Vagina (tissue), 2 donors: ENCODE results near the gene MIPEP.

ENCODE experiments used
- CTCF ChIP-seq, 3 experiments: fragments of 450-650 bp in 2 of 3; fragments of 200-600 bp in 1 of 3; sonication (generic) in 1 of 3; IDR thresholded peaks; one replicate each; pipeline ENCODE4 v1.5.1; 2017 to 2019; ENCODE audit warnings: antibody characterized with exemption in 3 of 3, mild to moderate bottlenecking in 2 of 3, moderate library complexity in 2 of 3
- POLR2A ChIP-seq, 2 donors: fragments of 450-650 bp; IDR thresholded peaks; one replicate each; pipeline ENCODE4 v1.6.1; 2017; ENCODE audit warnings: antibody characterized with exemption in 2 of 2, mild to moderate bottlenecking in 2 of 2, moderate library complexity in 2 of 2

GRCh38 chr13:23786607-23787006 lies 102.6 kb downstream of the MIPEP start:
- TF ChIP-seq CTCF (IDR thresholded peaks at IDR 0.05) = no peak
- no peak for TF ChIP-seq POLR2A (IDR thresholded peaks at IDR 0.05)
